Effector memory CD4-positive, alpha-beta T cell (primary cell): ENCODE data around the gene DNAH14.

Experiments used
- DNase-seq, 3 donors: peaks; one replicate each; pipeline ENCODE4 v3.0.0-alpha.2; 2020
- H3K27ac ChIP-seq: 2 replicates; pipeline ENCODE4 v1.7.0; 2013; ENCODE audit warnings: mild to moderate bottlenecking, low read length, moderate library complexity; ENCODE audit not compliant: insufficient read depth, poor library complexity, severe bottlenecking
- H3K27me3 ChIP-seq: replicated peaks from 2 replicates; pipeline ENCODE4 v1.7.0; 2013; ENCODE audit warnings: mild to moderate bottlenecking, low read length; ENCODE audit not compliant: insufficient read depth, control insufficient read depth, poor library complexity, severe bottlenecking
- H3K36me3 ChIP-seq: 2 replicates; pipeline ENCODE4 v1.7.0; 2013; ENCODE audit warnings: mild to moderate bottlenecking, low read length, moderate library complexity; ENCODE audit not compliant: control insufficient read depth, insufficient read depth
- H3K4me1 ChIP-seq: 2 replicates; pipeline ENCODE4 v1.7.0; 2013; ENCODE audit warnings: low read length, mild to moderate bottlenecking; ENCODE audit not compliant: control insufficient read depth, insufficient read depth, poor library complexity, severe bottlenecking
- H3K4me3 ChIP-seq: 2 replicates; pipeline ENCODE4 v1.7.0; 2013; ENCODE audit warnings: low read length, low read depth, mild to moderate bottlenecking; ENCODE audit not compliant: insufficient read depth, poor library complexity, severe bottlenecking
- H3K9me3 ChIP-seq: 2 replicates; pipeline ENCODE4 v1.7.0; 2013; ENCODE audit warnings: mild to moderate bottlenecking, low read length, moderate library complexity; ENCODE audit not compliant: control insufficient read depth

DNAH14 gene

DNA sequence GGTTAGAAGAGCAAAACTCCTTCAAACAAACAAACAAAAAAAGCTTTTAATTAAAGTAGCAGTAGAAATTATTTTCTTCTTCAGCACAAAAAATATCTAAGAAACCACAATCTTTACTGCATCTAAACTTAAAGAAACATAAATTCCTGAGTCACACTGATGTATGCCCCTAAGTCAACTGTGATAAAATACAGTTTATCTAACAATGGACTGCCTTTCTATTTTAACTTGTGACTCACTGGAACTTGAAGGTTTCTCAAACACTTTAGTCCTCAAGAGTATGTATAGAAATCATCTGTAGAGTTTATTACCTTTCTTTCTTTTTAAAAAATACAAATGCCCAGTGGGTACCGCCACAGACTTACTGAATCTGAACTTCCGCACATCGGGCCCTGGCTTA lies 412.2 kb downstream of the DNAH14 start:
- Histone ChIP-seq H3K4me3 (no peak overlapping the region), H3K9me3 (no peaks in the 10 kb centered on the region), H3K27me3 (peaks cover 4% of the 10 kb centered on the region), H3K27ac (no peak overlapping the region), H3K36me3 (no peaks in the 10 kb centered on the region), H3K4me1 (no peaks in the 10 kb centered on the region)
- DNase-seq: no peak

DNA sequence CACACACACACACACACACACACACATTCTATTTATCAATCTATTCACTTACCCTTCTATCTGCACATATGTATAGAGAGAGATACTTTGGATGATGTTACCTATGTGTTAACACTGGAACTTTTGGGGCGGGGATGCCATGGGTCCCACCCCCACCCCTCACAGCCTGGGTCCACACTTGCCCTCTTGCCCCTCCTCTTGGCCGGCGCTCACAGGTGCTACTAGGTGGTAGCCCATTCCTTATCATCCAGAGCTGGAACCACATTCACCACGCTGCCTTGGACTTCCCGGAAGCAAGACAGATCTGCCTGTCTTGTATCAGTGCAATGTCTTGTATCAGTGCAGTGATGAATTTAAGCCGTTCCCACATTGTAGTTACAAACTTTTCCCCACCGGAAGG lies 413.2 kb downstream of the DNAH14 start:
- Histone ChIP-seq H3K9me3 (no peaks in the 10 kb centered on the region), H3K27ac (no peak overlapping the region), H3K27me3 (peaks cover 4% of the 10 kb centered on the region), H3K4me1 (no peaks in the 10 kb centered on the region), H3K36me3 (no peaks in the 10 kb centered on the region), H3K4me3 (no peak overlapping the region)
- DNase-seq: no peak

DNA sequence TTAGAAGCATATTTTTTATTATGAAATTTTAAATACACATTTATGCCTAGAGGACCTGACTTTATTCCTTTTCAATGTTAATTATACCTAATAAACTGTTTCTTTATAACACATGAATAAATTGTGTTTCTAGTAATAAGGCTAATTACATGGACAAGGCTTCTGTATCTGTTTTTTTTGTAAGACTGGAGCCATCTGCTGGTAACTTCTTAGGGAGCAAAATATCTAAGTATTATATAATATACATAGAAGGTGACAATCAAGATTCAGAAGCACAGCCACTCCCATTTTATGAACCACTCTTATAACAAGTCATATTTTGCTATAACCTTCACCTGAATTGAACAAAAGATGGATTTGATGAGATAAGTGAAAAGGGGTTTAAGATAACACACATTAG lies 414.1 kb downstream of the DNAH14 start:
- H3K27ac ChIP-seq: no peak overlapping the region
- H3K4me1 ChIP-seq: no peaks in the 10 kb centered on the region
- no peaks in the 10 kb centered on the region for H3K9me3 ChIP-seq
- no peak overlapping the region for H3K4me3 ChIP-seq
- H3K27me3 ChIP-seq: peaks cover 4% of the 10 kb centered on the region
- H3K36me3 ChIP-seq: no peaks in the 10 kb centered on the region
- DNase-seq: no peak

DNA sequence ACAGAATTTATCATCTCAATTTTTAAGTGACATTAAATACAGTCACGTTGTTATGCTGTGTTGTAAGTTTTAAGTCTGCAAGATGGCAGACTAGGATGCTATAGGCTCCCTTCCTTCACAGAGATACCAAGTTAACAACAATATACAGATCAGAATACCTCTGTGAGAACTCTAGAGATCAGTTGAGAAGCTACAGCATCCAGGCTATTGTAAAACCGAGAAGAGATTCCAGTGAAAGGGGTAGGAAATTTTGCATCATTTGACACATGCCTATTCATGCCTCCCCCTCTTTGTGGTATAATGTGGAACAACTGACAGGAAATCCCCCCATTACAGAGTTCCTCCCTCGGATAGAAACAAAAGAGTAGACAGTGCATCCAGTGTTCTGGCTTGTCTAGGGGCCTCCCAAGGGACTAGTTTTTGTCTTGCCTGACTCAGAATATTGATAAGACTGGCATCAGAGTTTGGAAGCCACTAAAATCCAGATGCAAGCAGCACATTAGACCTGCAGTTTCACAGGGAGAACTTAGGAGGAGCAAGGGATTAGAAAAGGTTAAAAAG lies 417.7 kb downstream of the DNAH14 start:
- peaks cover 4% of the 10 kb centered on the region for H3K27me3 ChIP-seq
- no peak overlapping the region for H3K4me3 ChIP-seq
- H3K9me3 ChIP-seq: no peaks in the 10 kb centered on the region
- H3K36me3 ChIP-seq: no peaks in the 10 kb centered on the region
- no peaks in the 10 kb centered on the region for H3K4me1 ChIP-seq
- H3K27ac ChIP-seq: no peak overlapping the region
- DNase-seq: no peak

DNA sequence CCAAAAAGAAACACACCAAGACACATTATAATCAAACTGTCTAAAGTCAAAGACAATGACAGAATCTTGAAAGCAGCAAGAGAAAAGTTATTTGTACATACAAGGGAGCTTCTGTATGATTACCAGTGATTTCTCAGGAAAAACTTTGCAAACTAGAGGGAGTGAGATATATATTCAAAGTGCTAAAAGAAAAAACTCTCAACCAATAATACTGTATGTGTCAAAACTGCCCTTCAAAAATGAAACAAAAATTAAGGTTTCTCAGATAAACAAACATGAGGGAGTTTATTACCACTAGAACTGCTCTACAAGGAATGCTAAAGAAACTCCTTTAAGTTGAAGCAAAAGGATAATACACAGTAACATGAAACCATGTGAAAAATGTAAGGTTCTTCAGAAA lies 418.9 kb downstream of the DNAH14 start:
- H3K4me3 ChIP-seq: no peak overlapping the region
- peaks cover 4% of the 10 kb centered on the region for H3K27me3 ChIP-seq
- no peaks in the 10 kb centered on the region for H3K9me3 ChIP-seq
- H3K36me3 ChIP-seq: no peaks in the 10 kb centered on the region
- H3K27ac ChIP-seq: no peak overlapping the region
- DNase-seq: no peak
- H3K4me1 ChIP-seq: no peaks in the 10 kb centered on the region

DNA sequence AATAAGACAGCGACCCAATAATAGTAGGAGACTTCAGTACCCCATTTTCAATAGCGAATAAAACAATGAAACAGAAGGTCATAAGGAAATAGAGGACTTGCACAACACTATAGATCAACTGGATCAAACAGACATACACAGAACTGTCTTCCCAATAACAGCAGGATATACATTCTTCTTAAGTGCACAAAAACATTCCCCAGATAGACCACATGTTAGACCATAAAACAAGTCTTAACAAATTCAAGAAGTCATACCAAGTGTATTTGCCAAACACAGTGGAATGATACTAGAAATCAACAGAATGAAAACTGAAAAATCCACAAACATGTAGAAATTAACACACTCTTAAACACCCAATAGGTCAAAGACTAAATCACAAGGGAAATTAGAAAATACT lies 420.4 kb downstream of the DNAH14 start:
- DNase-seq: no peak
- H3K36me3 ChIP-seq: no peaks in the 10 kb centered on the region
- no peaks in the 10 kb centered on the region for H3K4me1 ChIP-seq
- H3K27me3 ChIP-seq: peaks cover 4% of the 10 kb centered on the region
- no peaks in the 10 kb centered on the region for H3K9me3 ChIP-seq
- no peak overlapping the region for H3K4me3 ChIP-seq
- H3K27ac ChIP-seq: no peak overlapping the region

DNA sequence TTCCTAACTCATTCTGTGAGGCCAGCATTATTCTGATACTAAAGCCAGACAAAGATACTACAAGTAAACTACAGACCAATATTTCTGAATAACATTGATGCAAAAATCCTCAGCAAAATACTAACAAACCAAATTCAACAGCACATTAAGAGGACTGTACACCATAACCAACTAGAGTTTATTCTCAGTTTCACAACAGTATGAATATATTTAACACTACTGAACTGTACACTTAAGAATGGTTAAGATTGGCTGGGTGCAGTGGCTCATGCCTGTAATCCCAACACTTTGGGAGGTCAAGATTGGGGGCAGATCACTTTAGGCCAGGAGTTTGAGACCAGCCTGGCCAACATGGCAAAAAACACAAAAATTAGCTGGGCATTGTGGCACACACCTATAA lies 421.4 kb downstream of the DNAH14 start:
- no peak overlapping the region for H3K4me3 ChIP-seq
- no peaks in the 10 kb centered on the region for H3K36me3 ChIP-seq

DNA sequence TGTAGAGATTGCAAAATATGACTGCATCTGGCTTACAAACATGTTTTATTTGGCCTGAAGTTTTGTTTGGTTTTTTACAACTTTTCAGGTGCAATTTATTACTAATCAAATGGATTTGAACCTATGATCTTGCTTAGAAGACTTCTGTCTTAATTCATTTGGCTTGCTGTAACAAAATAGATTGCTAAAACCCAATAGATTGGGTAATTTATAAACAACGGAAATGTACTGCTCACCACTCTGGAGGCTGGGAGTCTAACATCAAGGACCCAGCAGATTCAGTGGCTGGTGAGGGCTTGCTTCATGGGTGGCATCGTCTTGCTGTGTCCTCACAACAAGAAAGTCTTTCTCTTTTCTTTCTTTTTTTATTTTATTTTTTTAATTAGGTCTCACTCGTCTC lies 425.4 kb downstream of the DNAH14 start:
- no peak for DNase-seq
- Histone ChIP-seq H3K4me1 (no peaks in the 10 kb centered on the region), H3K36me3 (no peaks in the 10 kb centered on the region), H3K27ac (no peak overlapping the region), H3K27me3 (no peaks in the 10 kb centered on the region), H3K4me3 (no peak overlapping the region), H3K9me3 (no peaks in the 10 kb centered on the region)

More for the DNA sequence above, 421.4 kb downstream of the DNAH14 start:
- no peaks in the 10 kb centered on the region for H3K27me3 ChIP-seq
- H3K27ac ChIP-seq: no peak overlapping the region
- no peak for DNase-seq
- H3K9me3 ChIP-seq: no peaks in the 10 kb centered on the region
- no peaks in the 10 kb centered on the region for H3K4me1 ChIP-seq

DNA sequence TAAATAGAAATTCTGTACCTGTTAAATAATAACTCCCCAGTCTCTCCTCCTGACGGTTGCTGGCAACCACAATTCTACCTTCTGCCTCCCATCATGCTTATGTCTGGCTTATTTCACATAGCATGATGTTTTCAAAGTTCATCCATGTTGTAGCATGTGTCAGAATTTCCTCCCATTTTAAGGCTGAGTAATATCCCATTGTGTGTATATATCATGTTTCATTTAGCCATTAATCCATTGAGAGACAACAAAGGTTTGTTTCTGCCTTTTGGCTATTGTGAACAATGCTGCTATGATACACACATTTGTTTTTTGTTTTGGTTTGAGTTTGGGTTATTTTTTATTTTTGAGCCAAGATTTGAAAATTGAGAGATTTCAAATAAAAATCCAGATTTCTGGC lies 426.4 kb downstream of the DNAH14 start:
- no peaks in the 10 kb centered on the region for H3K27me3 ChIP-seq
- H3K27ac ChIP-seq: no peak overlapping the region
- H3K4me1 ChIP-seq: no peaks in the 10 kb centered on the region
- DNase-seq: no peak
- no peak overlapping the region for H3K4me3 ChIP-seq
- no peaks in the 10 kb centered on the region for H3K36me3 ChIP-seq
- no peaks in the 10 kb centered on the region for H3K9me3 ChIP-seq

DNA sequence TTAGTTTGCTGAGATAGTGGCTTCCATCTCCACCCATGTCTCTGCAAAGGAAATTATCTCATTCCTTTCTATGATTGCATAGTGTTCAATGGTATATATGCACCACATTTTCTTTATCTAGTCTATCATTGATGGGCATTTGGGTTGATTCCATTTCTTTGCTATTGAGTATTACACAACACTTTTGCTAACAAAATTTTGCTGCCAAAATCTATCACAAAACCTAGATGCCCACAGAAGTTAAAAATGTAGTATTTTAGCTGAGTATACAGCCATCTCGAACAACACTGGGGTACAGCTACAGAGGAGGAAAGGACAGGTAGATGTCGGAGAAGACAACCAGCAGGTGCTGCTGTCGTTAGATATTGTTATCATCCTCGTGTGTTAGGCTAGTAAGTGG lies 430.6 kb downstream of the DNAH14 start:
- H3K4me3 ChIP-seq: no peak overlapping the region
- no peaks in the 10 kb centered on the region for H3K36me3 ChIP-seq
- no peak overlapping the region for H3K27ac ChIP-seq
- no peaks in the 10 kb centered on the region for H3K27me3 ChIP-seq
- DNase-seq: no peak
- H3K4me1 ChIP-seq: no peaks in the 10 kb centered on the region
- H3K9me3 ChIP-seq: no peaks in the 10 kb centered on the region

DNA sequence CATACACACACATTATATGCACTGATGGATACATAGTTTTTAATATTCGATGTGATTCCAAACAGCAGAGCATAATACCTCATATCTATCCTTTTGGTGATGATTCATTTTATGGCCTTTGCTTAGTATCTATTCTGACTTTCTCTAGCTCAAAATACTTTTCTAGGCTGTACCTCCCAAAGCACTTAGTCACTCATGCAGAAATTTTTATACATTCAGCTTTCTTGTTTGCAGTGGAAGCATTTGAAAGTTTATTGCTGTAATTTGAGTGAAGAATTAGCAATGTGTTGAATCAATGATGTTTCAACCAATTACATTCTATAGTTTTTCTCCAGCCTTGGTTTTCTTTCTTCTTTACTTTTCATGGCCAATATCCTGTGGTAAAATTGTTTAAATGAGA lies 431.7 kb downstream of the DNAH14 start:
- Histone ChIP-seq H3K27ac (no peak overlapping the region), H3K4me1 (no peaks in the 10 kb centered on the region), H3K9me3 (no peaks in the 10 kb centered on the region), H3K27me3 (no peaks in the 10 kb centered on the region), H3K4me3 (no peak overlapping the region), H3K36me3 (no peaks in the 10 kb centered on the region)
- no peak for DNase-seq
